Stimulated activated CD4-positive, alpha-beta T cell treated with anti-CD3 and anti-CD28 coated beads, Interleukin-15, amount 100 ng/mL, for 24 hours (primary cell): ENCODE measurements around the gene MARCHF3.

Experiments
- DNase-seq: peaks from one replicate; pipeline ENCODE4 v3.0.0-alpha.2; 2020

MARCHF3 gene

DNA sequence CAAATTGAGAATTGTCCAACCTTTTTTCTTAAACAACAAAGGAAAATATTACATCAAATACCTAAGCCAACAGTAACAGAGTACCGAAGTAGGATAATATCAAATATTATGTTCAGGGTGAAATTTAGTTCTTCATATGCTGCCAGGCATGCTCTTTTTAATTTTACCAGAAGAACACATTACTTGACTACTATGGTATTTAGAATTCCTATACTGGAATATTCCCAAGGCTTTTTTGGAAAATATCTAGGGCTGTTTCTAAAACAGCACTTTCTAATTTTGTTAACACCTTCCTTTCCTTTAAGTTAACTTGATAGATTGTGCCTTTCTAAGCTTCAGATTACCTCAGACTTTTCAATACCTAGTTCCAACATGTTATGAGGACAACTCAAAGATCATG, 48.7 kb downstream of the MARCHF3 start:
- no peak for DNase-seq

DNA sequence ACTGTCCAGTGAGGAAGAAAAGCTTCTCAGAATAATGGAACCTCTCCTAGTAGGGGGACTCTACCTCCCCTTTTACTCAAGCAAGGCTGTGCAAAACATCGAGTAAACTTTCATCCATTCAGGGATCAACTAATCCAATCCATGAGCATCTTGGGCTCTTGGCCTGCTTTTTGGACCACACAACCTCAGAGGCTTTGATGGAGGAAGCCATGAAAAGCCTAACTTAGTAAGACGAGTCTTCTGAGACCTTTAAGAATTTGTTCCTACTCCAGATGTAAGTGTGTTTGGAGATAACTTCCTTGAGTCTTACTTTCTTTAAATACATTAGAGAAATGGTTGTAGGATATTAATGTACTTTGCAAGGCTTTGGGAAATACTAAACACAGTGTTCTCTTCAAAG, 49.1 kb downstream of the MARCHF3 start:
- DNase-seq: no peak

DNA sequence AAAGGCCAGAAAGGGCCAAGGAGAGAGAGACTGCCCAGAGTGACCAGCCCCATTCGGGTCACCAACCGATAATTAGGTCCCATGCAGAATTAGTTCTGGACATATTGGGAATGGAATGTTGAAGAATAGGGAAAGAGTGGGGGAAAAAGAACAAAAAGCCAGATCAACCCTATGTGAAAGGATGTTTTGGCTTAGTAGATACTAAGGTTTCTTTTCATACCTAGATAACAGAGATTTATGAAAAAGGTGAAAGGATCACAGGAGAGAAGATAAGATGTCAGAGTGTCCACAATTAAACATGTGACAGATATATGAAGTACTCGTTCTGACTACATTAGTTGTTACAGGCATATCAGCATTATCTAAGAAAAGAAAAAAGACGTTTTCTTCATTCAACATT, 52.1 kb downstream of the MARCHF3 start:
- no peak for DNase-seq

DNA sequence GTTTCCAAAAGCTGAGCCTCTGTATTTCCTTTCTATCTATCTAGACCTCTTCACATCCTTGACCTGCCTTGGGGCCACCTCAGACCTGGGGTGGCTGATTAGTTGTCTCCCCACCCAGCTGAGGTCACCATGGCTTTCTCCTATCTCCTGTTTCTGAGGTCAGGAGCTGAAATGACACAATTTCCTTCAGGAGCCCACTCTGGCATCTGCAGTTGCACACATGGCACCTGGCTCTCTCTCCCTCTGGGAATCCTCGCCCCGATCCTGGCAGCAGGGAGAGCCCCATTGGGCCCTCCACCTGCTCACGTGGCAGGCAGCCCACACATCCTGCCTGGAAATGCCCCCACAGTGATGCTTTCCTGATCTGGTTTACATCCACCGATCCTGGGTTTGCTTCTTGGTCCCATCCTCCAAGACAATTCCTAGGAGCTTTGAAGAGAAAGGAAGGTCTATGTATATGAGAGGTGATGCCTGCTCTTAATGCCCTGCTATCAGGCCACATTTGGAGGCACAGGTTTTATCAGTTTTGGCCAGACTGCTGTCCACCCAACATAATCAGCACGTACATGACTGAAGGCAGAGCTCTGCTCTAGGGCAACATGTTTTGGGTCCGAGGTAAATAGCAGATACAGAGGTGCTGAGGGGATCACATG, 53.7 kb downstream of the MARCHF3 start:
- DNase-seq: no peak

DNA sequence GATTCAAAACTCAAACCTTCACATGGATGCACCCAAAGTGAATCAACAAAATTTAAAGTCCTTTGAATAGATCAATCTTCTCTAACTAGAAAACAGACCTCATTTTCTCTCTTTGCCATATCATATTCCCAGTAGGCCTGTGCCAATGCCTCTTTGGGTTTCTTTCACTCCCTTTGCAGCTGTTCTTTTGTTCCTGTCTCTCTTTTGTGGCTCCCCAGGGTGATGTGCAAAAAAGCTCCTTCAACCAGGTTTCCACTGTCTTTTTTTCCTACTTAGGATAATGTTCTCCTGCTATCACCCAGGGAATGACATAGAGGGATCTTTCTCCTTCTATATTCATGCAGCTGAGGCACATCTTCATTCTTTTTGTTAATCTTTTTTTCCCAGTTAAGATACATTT, 54.6 kb downstream of the MARCHF3 start:
- no peak for DNase-seq

DNA sequence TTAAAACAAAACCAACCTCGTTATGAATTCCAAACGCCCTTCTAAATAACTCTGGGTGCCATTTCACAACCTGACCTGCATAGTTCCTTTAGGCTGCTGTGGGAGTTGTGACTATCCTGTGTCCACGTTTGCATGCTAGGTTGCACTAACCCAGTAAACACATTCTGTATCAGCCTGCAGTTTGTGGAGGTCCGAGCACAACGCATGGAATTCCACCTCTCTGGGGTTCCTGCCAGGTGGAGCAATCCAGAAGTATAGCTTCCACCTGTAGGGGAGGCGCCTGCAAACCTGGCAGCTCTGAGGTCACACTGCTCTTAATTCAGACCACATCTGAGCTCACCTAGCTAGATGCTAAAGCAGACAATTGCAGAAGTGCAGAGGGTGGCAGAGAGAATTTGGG, 57.2 kb downstream of the MARCHF3 start:
- no peak for DNase-seq

DNA sequence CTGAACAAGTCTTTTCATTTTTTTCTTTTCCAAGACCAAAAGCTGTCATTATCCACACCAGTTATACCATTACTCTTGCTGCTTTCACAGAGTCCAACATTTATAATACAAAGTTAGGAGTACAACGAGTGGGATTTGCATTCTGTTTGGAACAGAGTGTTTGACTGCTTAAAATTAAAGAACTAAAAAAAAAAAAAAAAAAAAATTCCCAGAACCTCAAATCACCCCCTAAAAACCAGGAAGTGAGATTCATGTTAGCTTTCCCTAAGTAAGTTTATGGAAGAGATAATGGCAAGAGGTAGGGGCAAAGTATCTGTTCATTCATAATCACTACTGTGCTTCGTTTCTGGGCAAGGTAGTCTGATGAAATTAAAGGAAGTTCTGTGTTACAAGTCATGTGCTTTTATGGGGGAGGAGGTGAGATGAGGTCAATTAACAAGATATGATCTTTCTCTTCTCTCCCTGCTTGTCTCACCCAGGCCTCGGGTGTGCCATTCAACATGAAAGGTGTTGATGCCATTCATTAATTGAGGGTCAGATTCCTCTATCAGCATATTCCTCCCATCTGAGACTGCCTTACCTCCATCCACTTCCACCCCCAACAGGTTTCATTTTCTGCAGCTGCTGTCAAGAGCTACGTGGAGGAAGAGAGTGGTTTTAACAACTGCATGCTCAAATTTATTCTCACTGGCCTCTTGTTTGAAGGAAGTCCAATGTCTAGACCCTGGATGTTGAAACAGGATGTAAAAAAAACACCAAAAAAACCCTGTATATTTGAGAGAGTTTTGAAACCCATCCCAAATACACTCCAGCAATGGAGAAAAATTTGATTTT, 58.1 kb downstream of the MARCHF3 start:
- peak; percentile 19 for DNase-seq

DNA sequence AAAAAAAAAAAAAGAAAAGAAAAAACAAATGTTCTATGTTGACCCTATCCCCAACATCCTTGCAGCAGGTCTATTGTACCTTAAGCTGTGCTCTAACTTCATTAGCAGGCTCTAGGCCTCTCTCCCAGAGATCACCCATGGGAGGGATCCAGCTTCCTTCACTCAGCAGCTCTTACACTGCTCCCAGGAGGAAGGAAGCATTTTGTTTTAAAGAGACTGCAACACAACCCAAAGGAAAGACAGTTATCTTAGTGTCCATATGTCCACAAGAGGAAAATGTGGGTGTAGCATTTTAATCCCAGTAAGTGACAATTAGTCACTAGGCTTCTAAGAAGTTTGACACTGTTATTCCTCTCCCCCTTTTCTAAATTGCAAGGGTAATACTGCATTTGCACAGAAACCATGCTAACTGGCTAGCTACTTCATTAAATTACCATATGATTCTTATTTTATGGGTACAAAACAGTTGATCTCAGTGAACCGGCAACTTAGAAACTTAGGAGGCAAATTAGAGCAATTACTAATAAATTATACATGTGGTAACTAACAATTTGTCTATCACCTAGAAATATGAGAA, 58.8 kb downstream of the MARCHF3 start:
- DNase-seq: no peak

DNA sequence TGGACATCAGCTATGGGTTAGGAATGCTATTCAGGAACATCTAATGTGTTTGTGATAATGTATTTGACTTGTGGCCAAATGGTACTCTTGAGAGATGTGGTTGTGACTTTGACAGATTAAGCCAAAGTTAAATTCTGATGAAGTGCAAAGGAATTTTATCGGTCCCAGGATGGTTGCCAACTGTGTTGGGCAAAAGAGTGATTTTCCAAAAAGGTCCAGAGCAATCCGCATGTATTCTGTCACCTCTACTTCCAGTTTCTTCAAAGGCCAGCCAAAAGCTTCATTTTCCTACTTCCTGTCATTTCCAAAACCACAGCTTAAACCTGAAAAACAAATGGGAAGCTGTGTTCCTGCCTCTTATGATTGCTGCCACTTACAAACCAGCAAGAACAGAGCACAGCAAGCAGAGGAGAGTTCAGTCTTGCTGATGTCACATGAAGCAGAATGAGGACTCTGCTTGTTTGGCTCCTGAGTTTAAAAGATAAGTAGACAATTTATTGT, 59.8 kb downstream of the MARCHF3 start:
- no peak for DNase-seq

DNA sequence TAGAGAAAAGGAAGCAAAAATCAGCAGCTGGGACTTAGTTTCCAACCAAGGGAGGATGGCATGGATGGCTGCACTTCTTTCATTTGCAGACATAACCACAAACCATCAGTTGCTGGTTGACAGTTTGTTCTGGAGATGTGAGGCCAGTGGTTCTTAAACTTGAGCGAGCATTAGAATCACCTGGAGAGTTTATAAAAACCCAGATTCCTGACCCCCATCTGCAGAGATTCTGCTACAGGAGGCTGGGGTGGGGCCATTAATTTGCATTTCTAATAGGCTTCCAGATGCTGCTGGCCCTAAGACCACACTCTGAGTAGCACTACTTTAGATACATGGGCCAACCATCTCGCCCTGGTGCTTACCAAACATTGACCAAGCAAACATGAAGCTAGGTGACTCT, 60.8 kb downstream of the MARCHF3 start:
- no peak for DNase-seq

DNA sequence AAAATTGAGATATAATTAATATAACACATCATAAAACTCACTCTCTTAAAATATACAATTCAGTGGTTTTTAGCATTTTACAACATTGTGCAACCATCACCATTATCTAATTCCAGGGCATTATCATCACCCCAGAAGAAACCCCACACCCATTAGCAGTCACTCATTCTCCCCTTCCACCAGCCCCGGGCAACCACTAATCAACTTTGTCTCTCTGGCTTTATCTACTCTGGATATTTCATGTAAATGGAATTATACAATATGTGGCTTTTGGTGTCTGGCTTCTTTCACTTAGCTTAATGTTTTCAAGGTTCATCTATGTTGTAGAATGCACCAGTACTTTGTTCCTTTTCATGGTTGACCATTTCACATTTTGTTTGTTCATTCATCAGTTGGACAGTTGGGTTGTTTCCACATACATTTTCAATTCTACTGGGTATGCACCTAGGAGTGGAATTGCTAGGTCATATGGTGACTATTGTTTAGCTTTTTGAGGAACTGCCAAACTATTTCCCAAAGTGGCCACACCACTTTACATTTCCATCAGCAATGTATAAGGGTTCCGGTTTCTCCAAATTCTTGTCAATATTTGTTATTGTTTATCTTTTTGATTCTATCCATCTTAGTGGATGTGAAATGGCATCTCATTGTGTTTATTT, 62.4 kb downstream of the MARCHF3 start:
- no peak for DNase-seq

DNA sequence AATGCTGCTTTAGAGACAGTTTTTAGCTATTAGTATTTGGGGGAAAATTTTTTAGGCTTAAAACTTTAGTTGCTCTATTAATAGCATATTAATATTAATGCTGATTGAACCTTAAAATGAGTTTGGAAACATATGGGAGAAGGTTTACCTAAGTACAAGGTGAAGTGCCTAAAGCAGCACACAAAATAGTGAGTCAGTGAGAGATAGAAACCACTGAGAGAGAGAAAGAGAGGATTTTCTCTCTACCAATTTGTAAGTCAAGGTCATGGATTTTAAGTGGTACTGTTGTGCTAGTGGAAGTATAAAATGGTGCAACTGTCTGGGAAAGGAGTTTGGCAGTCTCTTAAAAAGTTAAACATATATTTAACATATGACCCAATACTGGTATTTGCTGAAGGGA, 64.9 kb downstream of the MARCHF3 start:
- no peak for DNase-seq

DNA sequence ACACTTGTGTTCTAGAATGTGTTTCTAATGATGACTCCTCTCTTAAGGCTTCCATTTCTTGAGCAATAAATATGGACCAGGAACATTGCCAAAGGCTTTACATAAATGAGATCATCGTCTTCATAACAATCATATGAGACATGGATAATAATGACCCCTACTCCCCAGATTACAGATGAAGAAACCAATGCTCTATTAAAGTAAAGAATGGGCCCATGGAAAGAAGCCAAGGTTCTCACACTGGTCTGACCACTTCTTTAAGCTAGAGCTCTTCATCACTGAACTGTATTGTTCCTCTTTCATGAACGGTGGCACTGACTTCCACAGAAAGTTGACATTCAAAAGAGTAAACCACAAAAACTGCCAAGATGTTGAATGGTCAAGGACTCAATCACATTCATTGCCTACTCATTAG, 65.3 kb downstream of the MARCHF3 start:
- no peak for DNase-seq

DNA sequence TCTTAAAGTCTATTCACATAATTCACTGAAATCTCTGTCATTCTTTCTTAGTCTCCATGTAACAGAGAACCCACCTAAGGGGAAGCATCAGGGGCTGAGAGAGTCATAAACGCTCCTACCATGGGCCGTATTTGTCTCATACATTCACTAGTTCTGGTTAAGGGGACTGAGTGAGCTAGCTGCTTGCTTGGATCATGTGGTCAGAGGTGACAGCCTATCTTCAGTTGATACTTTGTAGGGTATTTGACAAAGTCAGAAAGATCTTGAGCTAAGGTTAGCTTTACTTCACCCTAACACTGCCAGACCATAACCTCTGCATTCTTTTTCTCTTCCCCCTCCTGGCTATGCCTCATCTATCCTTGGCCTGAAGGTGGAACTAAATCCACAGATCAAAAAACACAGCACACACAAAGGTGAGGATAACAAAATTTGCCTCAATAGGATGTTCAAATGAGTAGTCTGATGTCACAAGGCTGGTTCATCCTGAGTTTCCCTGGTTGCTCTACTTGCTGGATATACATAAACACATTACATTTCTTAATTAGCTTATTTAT, 66.5 kb downstream of the MARCHF3 start:
- DNase-seq: no peak

DNA sequence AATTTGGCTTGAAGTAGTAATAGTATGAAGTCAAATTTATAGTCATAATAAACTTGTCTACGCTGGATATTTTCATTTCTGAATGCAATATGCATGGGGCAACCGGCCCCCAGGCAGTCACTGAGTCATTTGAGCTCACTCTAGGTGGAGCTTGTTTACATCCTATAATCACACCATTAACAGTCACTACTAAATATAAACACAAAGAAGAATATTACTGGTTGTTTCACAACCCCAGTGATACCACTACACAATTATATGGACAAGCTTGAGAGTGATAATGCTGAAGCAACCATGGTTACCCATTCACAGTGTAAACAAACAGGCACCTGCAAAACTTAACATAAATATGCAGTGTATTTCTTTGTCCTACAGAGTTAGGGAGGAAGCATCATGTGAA, 68.7 kb downstream of the MARCHF3 start:
- no peak for DNase-seq

DNA sequence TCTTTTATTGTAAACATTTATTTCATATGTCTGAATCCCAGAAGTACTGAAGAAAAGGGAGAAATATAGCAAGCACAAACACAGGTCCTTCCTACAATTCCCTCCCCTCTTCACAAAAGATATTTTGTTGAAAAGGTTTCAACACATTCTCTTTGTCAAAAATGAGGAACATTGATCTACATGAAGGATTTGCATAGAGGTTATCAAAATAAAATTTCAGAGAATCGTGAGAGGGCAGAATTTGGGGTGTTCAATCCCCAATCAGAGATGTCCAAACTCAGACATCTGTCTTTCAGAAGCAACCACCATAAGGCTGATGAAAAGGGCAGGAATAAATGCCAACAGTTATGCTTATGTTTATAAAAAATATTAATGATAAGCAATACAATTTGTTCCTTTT, 69.2 kb downstream of the MARCHF3 start:
- no peak for DNase-seq

DNA sequence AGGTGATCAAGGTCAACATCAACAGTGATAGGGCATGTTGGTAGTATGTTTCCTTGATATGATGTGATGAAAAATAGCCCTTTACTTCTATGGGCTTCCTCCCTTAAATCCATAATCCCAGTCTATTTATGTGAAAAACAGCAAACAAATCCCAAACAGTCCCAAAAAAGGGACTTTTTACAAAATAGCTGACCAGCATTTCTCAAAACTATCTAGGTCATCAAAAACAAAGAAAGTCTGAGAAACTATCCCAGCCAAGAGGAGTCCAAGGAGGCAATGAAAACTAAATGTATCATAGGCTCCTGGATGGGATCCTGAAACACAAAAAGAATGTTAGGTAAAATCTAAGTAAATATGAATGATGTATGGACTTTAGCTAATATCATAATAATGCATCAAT, 71.2 kb downstream of the MARCHF3 start:
- DNase-seq: no peak

DNA sequence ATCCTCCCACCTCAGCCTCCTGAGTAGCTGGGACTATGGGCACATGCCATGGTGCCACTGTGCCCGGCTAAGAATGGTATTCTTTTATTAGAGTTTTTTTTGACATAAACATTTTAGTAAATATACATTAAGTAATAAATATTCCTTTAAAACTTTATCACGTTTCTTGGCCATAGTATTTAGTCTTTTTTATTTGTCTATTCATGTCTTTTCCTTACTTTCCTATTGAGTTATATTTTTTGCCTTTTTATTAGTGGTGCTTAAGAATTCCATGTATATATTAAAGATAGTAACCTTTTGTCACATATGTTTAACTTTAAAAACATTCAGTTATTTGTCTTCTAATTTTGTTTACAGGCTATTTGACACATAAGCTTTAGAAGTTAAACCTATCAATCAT, 73.4 kb downstream of the MARCHF3 start:
- no peak for DNase-seq

DNA sequence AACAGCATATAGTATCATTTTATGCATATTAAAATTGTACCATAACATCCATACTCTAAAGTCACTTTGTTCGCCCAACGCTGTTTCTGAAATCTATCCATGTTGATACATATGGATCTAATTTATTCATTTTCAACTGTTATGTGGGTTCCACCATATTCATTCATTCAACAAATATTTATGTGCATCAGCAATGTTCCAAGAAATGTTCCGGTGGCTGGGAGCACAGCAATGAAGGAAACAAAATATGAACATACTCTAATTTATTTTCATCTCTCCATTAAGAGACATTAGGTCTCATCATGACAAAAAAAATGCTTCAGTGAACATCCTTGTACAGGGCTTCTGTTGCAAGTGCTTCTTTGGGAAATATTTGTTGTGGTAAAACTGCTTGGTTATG, 75.4 kb downstream of the MARCHF3 start:
- DNase-seq: no peak

DNA sequence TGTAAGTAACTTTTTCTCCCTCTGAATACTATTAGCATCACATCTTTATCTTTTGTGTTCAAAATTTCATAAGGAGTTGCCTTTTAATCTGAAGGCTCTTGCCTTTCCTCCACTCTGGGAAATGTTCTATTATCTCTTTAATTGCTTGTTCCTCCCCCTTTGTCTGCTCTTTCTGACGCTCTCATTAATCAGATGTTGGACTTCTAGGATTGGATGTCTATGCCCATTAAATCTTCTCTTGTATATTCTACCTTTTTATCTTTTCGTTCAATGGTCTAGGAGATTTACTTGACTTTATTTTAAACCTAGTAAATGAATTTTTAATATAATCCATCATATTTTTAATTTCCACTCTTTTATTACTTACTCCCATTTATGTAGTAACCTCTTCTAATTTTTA, 76.7 kb downstream of the MARCHF3 start:
- DNase-seq: no peak

DNA sequence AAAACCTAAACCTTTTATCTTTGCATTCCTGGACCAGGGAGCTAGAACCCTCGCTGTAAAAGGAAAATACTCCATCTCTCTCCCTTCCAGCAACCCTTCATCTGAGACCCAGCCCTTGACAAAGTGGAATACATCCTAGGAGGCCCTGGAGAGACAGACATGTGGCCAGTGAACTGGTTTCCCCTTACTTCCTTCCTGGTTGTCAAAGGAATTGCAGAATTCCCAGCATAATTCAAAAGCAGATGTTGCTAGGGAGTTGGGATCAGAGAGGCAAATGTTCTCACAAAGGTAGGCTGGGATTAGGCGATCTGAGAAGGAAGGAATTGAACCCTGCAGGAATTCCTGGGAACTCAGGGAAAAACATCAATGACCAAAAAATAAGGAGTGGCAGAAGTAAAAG, 80.9 kb downstream of the MARCHF3 start:
- DNase-seq: no peak

DNA sequence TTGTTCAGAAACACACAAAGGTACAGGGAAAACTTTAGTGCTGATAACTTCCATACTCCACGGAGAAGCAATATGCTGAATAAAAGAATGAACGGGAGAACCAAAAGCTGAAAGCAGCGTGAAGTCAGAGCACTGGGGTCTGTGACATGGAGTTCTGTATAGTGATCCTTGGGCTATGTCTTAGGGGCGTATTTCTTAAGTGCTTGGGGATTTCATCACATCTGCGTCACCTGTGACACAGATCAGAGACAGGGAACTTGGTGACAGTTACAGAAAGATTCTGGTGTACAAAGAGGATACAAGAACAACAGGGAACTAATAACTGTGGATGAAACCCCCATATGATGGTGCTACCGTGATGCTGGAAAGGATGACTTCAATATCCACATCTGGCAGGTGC, 81.9 kb downstream of the MARCHF3 start:
- no peak for DNase-seq

DNA sequence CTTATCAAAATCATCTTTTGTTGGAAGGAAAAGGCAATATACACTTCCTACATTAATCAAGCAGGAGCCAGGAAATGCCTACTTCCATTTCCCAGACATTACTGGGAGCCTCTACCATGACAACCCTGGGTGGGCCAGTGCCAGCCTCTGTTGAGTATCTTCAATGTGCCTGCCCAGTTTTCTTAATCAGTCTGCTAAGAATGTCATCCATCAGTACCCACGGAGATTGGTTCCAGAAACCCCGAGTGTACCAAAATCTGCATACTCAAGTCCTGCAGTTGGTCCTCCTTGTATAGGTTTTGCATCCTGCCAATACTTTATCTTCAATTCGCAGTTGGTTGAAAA, 82.4 kb downstream of the MARCHF3 start:
- DNase-seq: no peak
